ENCODE data around the gene SBK1.

DNA sequence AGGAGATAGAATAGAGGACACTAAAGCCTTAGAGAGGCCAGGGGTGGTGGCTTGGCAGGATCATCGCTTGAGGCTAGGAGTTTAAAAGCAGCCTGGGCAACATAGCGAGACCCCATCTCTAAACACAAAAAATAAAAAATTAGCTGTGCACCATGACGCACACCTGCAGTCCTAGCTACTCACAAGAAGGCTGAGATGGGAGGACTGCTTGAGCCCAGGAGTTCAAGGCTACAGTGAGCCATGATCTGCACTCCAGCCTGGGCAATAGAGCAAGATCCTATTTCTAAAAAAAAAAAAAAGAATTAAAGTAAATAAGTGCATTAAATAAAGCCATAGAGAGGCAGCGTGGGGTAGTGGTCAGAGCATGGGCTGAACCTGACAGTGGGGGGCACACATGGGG is 19.1 kb downstream of the SBK1 start:
- no peak for TF ChIP-seq CTCF (conservative IDR thresholded peaks at IDR 0.05)
- no peak for TF ChIP-seq EZH2 (IDR thresholded peaks at IDR 0.05; ENCODE audit: low read depth)
